ENCODE measurements around the gene OR4X2. TPM values are rescaled to one million over a fixed set of nuclear protein-coding genes. Genes with fewer than 3 reads are reported as not detected.
"Not testable (repeated sequence)": the region's sequence is repeated elsewhere in the genome, so short reads cannot be mapped to it uniquely, and the experiment has no call there.

The OR4X2 gene
- polyA plus RNA-seq, 1 donor (not counting 4 experiments of a cell fraction or from before 2014, with no cell fraction given) = not detected

DNA sequence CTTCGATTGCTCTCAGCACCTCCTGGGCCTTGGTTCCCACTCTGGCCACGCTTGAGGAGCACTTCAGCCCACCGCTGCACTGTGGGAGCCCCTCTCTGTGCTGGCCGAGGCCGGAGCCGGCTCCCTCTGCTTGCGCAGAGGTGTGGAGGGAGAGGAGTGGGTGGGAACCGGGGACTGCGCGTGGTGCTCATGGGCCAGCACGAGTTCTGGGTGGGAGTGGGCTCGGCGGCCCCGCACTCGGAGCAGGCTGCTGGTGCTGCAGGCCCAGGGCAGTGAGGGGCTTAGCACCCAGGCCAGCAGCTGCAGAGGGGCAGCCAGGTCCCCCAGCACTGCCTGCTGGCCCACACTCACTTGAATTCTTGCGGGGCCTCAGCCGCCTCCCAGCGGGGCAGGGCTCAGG is 16.1 kb upstream of the OR4X2 start:
- no peaks in the 10 kb centered on the region for H3K9me1 ChIP-seq (ENCODE audit: control insufficient read depth, extremely low read depth, insufficient read depth, low read length)
- dilution Hi-C loops (cut with MboI; ENCODE audit: extremely low pct_ligation_motif_present, low sequenced_read_pairs) = no loop called here
- DNase-seq (ENCODE audit: low read depth, low spot score) (no peak), FAIRE-seq (no peak)
- no peak overlapping the region for H3K4me2 ChIP-seq (ENCODE audit: control insufficient read depth, extremely low read depth, insufficient read depth, low read depth, low read length)
- H3K4me3 ChIP-seq (ENCODE audit: control insufficient read depth in 2 of 3, extremely low read depth in 1 of 3, insufficient read depth in 2 of 3, low read depth in 1 of 3, low read length in 3 of 3) = no peak overlapping the region
- no peaks in the 10 kb centered on the region for H3K79me2 ChIP-seq (ENCODE audit: control insufficient read depth, insufficient read depth, low read length)
- H3K27ac ChIP-seq (ENCODE audit: control insufficient read depth, insufficient read depth, low read length) = no peak overlapping the region
- no peak overlapping the region for H3K9ac ChIP-seq (ENCODE audit: control insufficient read depth, extremely low read depth, insufficient read depth, low read length)
- no peak overlapping the region for H2AFZ ChIP-seq (ENCODE audit: control insufficient read depth, low read length)
- H3K27me3 ChIP-seq (ENCODE audit: control insufficient read depth, extremely low read depth, insufficient read depth, low read length) = no peaks in the 10 kb centered on the region
- no peaks in the 10 kb centered on the region for H4K20me1 ChIP-seq (ENCODE audit: control insufficient read depth, extremely low read depth, insufficient read depth, low read length)
- H3K4me1 ChIP-seq (ENCODE audit: control insufficient read depth, extremely low read depth, insufficient read depth, low read length) = no peaks in the 10 kb centered on the region
- TF ChIP-seq, protein P1, sequence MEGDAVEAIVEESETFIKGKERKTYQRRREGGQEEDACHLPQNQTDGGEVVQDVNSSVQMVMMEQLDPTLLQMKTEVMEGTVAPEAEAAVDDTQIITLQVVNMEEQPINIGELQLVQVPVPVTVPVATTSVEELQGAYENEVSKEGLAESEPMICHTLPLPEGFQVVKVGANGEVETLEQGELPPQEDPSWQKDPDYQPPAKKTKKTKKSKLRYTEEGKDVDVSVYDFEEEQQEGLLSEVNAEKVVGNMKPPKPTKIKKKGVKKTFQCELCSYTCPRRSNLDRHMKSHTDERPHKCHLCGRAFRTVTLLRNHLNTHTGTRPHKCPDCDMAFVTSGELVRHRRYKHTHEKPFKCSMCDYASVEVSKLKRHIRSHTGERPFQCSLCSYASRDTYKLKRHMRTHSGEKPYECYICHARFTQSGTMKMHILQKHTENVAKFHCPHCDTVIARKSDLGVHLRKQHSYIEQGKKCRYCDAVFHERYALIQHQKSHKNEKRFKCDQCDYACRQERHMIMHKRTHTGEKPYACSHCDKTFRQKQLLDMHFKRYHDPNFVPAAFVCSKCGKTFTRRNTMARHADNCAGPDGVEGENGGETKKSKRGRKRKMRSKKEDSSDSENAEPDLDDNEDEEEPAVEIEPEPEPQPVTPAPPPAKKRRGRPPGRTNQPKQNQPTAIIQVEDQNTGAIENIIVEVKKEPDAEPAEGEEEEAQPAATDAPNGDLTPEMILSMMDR (optimal IDR thresholded peaks at IDR 0.05 in 1 of 3, IDR thresholded peaks at IDR 0.05 in 1 of 3, conservative IDR thresholded peaks at IDR 0.05 in 1 of 3; ENCODE audit: extremely low read depth in 1 of 3, insufficient read depth in 2 of 3, low read length in 3 of 3) = no peak
- no peak for TF ChIP-seq EZH2 (IDR thresholded peaks at IDR 0.05; ENCODE audit: low read length)
- no peaks in the 10 kb centered on the region for H3K9me3 ChIP-seq (ENCODE audit: control insufficient read depth, low read depth, low read length)
- no peaks in the 10 kb centered on the region for H3K36me3 ChIP-seq (ENCODE audit: control insufficient read depth in 2 of 2, extremely low read depth in 1 of 2, insufficient read depth in 2 of 2, low read length in 2 of 2)

DNA sequence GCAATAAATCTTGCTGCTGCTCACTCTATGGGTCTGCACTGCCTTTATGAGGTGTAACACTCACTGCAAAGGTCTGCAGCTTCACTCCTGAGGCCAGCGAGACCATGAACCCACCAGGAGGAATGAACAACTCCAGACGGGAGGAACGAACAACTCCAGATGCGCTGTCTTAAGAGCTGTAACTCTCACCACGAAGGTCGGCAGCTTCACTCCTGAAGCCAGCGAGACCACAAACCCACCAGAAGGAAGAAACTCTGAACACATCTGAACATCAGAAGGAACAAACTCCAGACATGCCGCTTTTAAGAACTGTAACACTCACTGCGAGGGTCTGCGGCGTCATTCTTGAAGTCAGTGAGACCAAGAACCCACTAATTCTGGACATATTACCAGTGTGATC is 14.8 kb upstream of the OR4X2 start:
- H3K4me3 ChIP-seq (ENCODE audit: control insufficient read depth in 2 of 3, extremely low read depth in 1 of 3, insufficient read depth in 2 of 3, low read depth in 1 of 3, low read length in 3 of 3); H3K79me2 ChIP-seq (ENCODE audit: control insufficient read depth, insufficient read depth, low read length); dilution Hi-C loops (cut with MboI; ENCODE audit: extremely low pct_ligation_motif_present, low sequenced_read_pairs); H3K27me3 ChIP-seq (ENCODE audit: control insufficient read depth, extremely low read depth, insufficient read depth, low read length); FAIRE-seq; H3K9ac ChIP-seq (ENCODE audit: control insufficient read depth, extremely low read depth, insufficient read depth, low read length); H2AFZ ChIP-seq (ENCODE audit: control insufficient read depth, low read length); H4K20me1 ChIP-seq (ENCODE audit: control insufficient read depth, extremely low read depth, insufficient read depth, low read length); H3K9me1 ChIP-seq (ENCODE audit: control insufficient read depth, extremely low read depth, insufficient read depth, low read length); H3K9me3 ChIP-seq (ENCODE audit: control insufficient read depth, low read depth, low read length); DNase-seq (ENCODE audit: low read depth, low spot score); H3K4me2 ChIP-seq (ENCODE audit: control insufficient read depth, extremely low read depth, insufficient read depth, low read depth, low read length); H3K36me3 ChIP-seq (ENCODE audit: control insufficient read depth in 2 of 2, extremely low read depth in 1 of 2, insufficient read depth in 2 of 2, low read length in 2 of 2); H3K27ac ChIP-seq (ENCODE audit: control insufficient read depth, insufficient read depth, low read length); H3K4me1 ChIP-seq (ENCODE audit: control insufficient read depth, extremely low read depth, insufficient read depth, low read length): not testable (repeated sequence)

DNA sequence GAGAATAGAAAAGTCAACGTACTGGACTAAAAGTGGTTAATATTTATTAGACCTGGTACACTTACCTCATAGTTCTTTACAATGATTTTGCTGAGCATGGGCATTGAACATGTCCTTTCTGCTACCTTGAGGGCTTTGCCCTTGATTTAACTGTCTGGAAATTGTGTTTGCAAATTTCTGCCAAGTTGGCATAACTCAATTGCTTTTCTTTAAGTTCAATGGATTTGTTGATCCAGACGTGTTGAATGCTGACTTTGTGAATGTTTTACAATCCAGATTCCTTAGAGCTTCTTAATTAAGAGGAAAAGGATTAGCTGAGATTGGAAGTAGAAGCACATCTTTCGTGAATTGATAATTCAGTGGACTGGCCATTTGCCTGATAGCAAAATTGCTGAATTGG is 7.2 kb upstream of the OR4X2 start:
- Histone ChIP-seq H3K9ac (ENCODE audit: control insufficient read depth, extremely low read depth, insufficient read depth, low read length) (no peak overlapping the region), H3K79me2 (ENCODE audit: control insufficient read depth, insufficient read depth, low read length) (no peaks in the 10 kb centered on the region), H3K9me1 (ENCODE audit: control insufficient read depth, extremely low read depth, insufficient read depth, low read length) (no peaks in the 10 kb centered on the region), H4K20me1 (ENCODE audit: control insufficient read depth, extremely low read depth, insufficient read depth, low read length) (no peaks in the 10 kb centered on the region), H3K4me2 (ENCODE audit: control insufficient read depth, extremely low read depth, insufficient read depth, low read depth, low read length) (no peak overlapping the region), H3K9me3 (ENCODE audit: control insufficient read depth, low read depth, low read length) (no peaks in the 10 kb centered on the region), H3K4me3 (ENCODE audit: control insufficient read depth in 2 of 3, extremely low read depth in 1 of 3, insufficient read depth in 2 of 3, low read depth in 1 of 3, low read length in 3 of 3) (no peak overlapping the region), H2AFZ (ENCODE audit: control insufficient read depth, low read length) (no peak overlapping the region), H3K27me3 (ENCODE audit: control insufficient read depth, extremely low read depth, insufficient read depth, low read length) (no peaks in the 10 kb centered on the region), H3K4me1 (ENCODE audit: control insufficient read depth, extremely low read depth, insufficient read depth, low read length) (no peaks in the 10 kb centered on the region), H3K27ac (ENCODE audit: control insufficient read depth, insufficient read depth, low read length) (no peak overlapping the region), H3K36me3 (ENCODE audit: control insufficient read depth in 2 of 2, extremely low read depth in 1 of 2, insufficient read depth in 2 of 2, low read length in 2 of 2) (no peaks in the 10 kb centered on the region)
- no peak for FAIRE-seq
- no peak for DNase-seq (ENCODE audit: low read depth, low spot score)
- dilution Hi-C loops (cut with MboI; ENCODE audit: extremely low pct_ligation_motif_present, low sequenced_read_pairs) = no loop called here
- TF ChIP-seq EZH2 (IDR thresholded peaks at IDR 0.05; ENCODE audit: low read length) = no peak
- TF ChIP-seq, protein P1 (optimal IDR thresholded peaks at IDR 0.05 in 1 of 3, IDR thresholded peaks at IDR 0.05 in 1 of 3, conservative IDR thresholded peaks at IDR 0.05 in 1 of 3; ENCODE audit: extremely low read depth in 1 of 3, insufficient read depth in 2 of 3, low read length in 3 of 3) = no peak
